HG02610 (cell line): Measurements from ENCODE around the gene PRPF8.

Experiments used
- ATAC-seq: cut with Tn5 transposase; IDR thresholded peaks from one replicate; pipeline ENCODE4 v1.9.1; 2021; ENCODE audit warnings: mild to moderate bottlenecking, moderate library complexity; ENCODE audit not compliant: unreplicated experiment

The PRPF8 gene

GRCh38 chr17:1627982-1628855, 56.4 kb downstream of the PRPF8 start, which contains the start of gene SLC43A2:
Gene SLC43A2 (minus strand): TSS chr17:1628834. CDS start chr17:1627874, 960 bp downstream.
- ATAC-seq = peak; percentile 62

GRCh38 chr17:1627182-1627981, 57.3 kb downstream of the PRPF8 start:
- ATAC-seq = no peak

GRCh38 chr17:1626333-1626732, 58.3 kb downstream of the PRPF8 start:
- no peak for ATAC-seq

GRCh38 chr17:1625581-1625980, 59.1 kb downstream of the PRPF8 start:
- no peak for ATAC-seq

GRCh38 chr17:1625053-1625452, 59.6 kb downstream of the PRPF8 start:
- ATAC-seq = no peak

- no peak for ATAC-seq
Measured at GRCh38 chr17:1624650-1625049, 60.0 kb downstream of the PRPF8 start.

- no peak for ATAC-seq
Measured at GRCh38 chr17:1623057-1623630, 61.5 kb downstream of the PRPF8 start.

- ATAC-seq = no peak
Measured at GRCh38 chr17:1621273-1621954, 63.3 kb downstream of the PRPF8 start.

- ATAC-seq = no peak
Measured at GRCh38 chr17:1620486-1620885, 64.2 kb downstream of the PRPF8 start.

- no peak for ATAC-seq
Measured at GRCh38 chr17:1617620-1618174, 67.0 kb downstream of the PRPF8 start.

- no peak for ATAC-seq
Measured at GRCh38 chr17:1616101-1616500, 68.6 kb downstream of the PRPF8 start.

GRCh38 chr17:1612400-1612799, 72.3 kb downstream of the PRPF8 start:
- ATAC-seq = no peak

GRCh38 chr17:1611715-1612114, 73.0 kb downstream of the PRPF8 start:
- ATAC-seq = no peak

- no peak for ATAC-seq
Measured at GRCh38 chr17:1608676-1609075, 76.0 kb downstream of the PRPF8 start.

GRCh38 chr17:1607971-1608320, 76.7 kb downstream of the PRPF8 start:
- no peak for ATAC-seq

GRCh38 chr17:1606352-1606985, 78.2 kb downstream of the PRPF8 start:
- ATAC-seq = no peak

GRCh38 chr17:1605681-1606351, 78.9 kb downstream of the PRPF8 start:
- ATAC-seq = no peak

GRCh38 chr17:1604831-1605528, 79.7 kb downstream of the PRPF8 start:
- ATAC-seq = no peak

GRCh38 chr17:1601571-1601970, 83.1 kb downstream of the PRPF8 start:
- no peak for ATAC-seq
